K562 (cell line): ENCODE data around the gene GEMIN7. TPM values are rescaled to one million over a fixed set of nuclear protein-coding genes. Genes with fewer than 3 reads are reported as not detected.

Source experiments
- ATAC-seq: fragments of 200-7000 bp; cut with Tn5 transposase; 3 replicates; pipeline ENCODE4 v1.9.1; 2020; ENCODE audit warnings: moderate library complexity
- BruUV-seq: library from RNA; stranded (reverse); fragments of 400-500 nt; replicated peaks from 2 replicates; lab custom pipeline; 2021; lab: Mats Ljungman, UMichigan
- CTCF ChIA-PET: fragments of 300-600 bp; formaldehyde crosslinking; extraction: SDS; loops from one replicate; lab custom pipeline; 2021; ENCODE audit warnings: low intra/inter-chr PET ratio; lab: Yijun Ruan, JAX
- POLR2A ChIA-PET: fragments of 300-600, 350-650 bp; sonication (Branson Sonifier 250); formaldehyde crosslinking; extraction: SDS; loops from one replicate; lab custom pipeline; 2021; ENCODE audit warnings: antibody characterized with exemption, inconsistent platforms; lab: Yijun Ruan, JAX
- DNase-seq, 4 experiments: peaks; one replicate each; pipeline versions ENCODE4 v3.0.0 to v3.0.0-alpha.2; 2011 to 2018; ENCODE audit warnings: low spot score in 3 of 4, mixed read lengths in 3 of 4; ENCODE audit errors: extremely low read depth in 1 of 4
- FAIRE-seq: peaks from 2 replicates; lab custom pipeline; 2011; peaks lifted over from hg19 to GRCh38; lab: Jason Lieb, UNC
- H2AFZ ChIP-seq: 2 replicates; pipeline ENCODE4 v1.6.0; 2011; ENCODE audit warnings: low read depth, low read length, control low read depth, inconsistent platforms
- H3K27ac ChIP-seq: fragments of 200-600 bp; 3 replicates; pipeline ENCODE4 v1.8.0; 2011; ENCODE audit warnings: low read depth, mild to moderate bottlenecking, control low read depth, inconsistent platforms, low read length, moderate library complexity, mixed read lengths; ENCODE audit errors: extremely low read depth
- H3K27me3 ChIP-seq, 2 experiments: fragments of 300-600 bp in 1 of 2; 2 replicates in 1 of 2; 3 replicates in 1 of 2; pipeline versions ENCODE4 v1.6.0 to v1.8.0; 2011; ENCODE audit warnings: inconsistent platforms in 2 of 2, low read length in 2 of 2, mild to moderate bottlenecking in 1 of 2, mixed read lengths in 1 of 2, moderate library complexity in 1 of 2; ENCODE audit not compliant: control insufficient read depth in 2 of 2, insufficient read depth in 2 of 2
- H3K36me3 ChIP-seq: fragments of 300-600 bp; 3 replicates; pipeline ENCODE4 v1.8.0; 2011; ENCODE audit warnings: mild to moderate bottlenecking, low read length, inconsistent platforms; ENCODE audit not compliant: control insufficient read depth, insufficient read depth
- H3K4me1 ChIP-seq, 2 experiments: fragments of 200-600 bp in 1 of 2; replicated peaks in 1 of 2; 2 replicates in 1 of 2; 3 replicates in 1 of 2; pipeline versions ENCODE4 v1.5.1 to v1.8.0; 2011; ENCODE audit warnings: inconsistent platforms in 2 of 2, low read length in 2 of 2, mild to moderate bottlenecking in 1 of 2, mixed read lengths in 1 of 2, moderate library complexity in 1 of 2; ENCODE audit not compliant: control insufficient read depth in 2 of 2, insufficient read depth in 2 of 2
- H3K4me2 ChIP-seq: 2 replicates; pipeline ENCODE4 v1.6.1; 2011; ENCODE audit warnings: low read length, control low read depth, inconsistent platforms, mixed read lengths; ENCODE audit not compliant: insufficient read depth
- H3K4me3 ChIP-seq: fragments of 200-600 bp; sonication (generic), shearing (Covaris generic); 2 replicates; pipeline ENCODE4 v1.5.1; 2016; ENCODE audit warnings: control low read depth, inconsistent platforms
- H3K79me2 ChIP-seq: fragments of 200-600 bp; 3 replicates; pipeline ENCODE4 v1.8.0; 2011; ENCODE audit warnings: low read length, inconsistent platforms; ENCODE audit not compliant: control insufficient read depth, insufficient read depth
- H3K9ac ChIP-seq, 2 experiments: 2 replicates each; pipeline versions ENCODE4 v1.6.0 to v1.6.1; 2011; ENCODE audit warnings: low read depth in 2 of 2, low read length in 2 of 2, control low read depth in 1 of 2, inconsistent platforms in 1 of 2, mild to moderate bottlenecking in 1 of 2, mixed read lengths in 1 of 2; ENCODE audit not compliant: insufficient read depth in 1 of 2
- H3K9me1 ChIP-seq: one replicate; pipeline ENCODE4 v1.6.0; 2011; ENCODE audit warnings: inconsistent platforms, mild to moderate bottlenecking, low read length, moderate library complexity; ENCODE audit not compliant: control insufficient read depth, insufficient read depth
- H3K9me3 ChIP-seq: replicated peaks from 2 replicates; pipeline ENCODE4 v1.5.1; 2011; ENCODE audit warnings: low read depth, low read length, inconsistent platforms; ENCODE audit not compliant: control insufficient read depth, insufficient read depth
- H4K20me1 ChIP-seq: replicated peaks from 2 replicates; pipeline ENCODE4 v1.6.1; 2011; ENCODE audit warnings: low read length, inconsistent platforms, mixed read lengths; ENCODE audit not compliant: control insufficient read depth, insufficient read depth
- BDP1 ChIP-seq: IDR thresholded peaks from 3 replicates; pipeline ENCODE4 v1.6.1; 2011; ENCODE audit not compliant: insufficient read length, insufficient read depth
- CTCFL ChIP-seq: IDR thresholded peaks from 2 replicates; pipeline ENCODE4 v1.6.1; 2011; ENCODE audit warnings: borderline replicate concordance, low read depth, mild to moderate bottlenecking, moderate library complexity, low read length; ENCODE audit not compliant: insufficient read depth, poor library complexity, severe bottlenecking
- ETV5 ChIP-seq: sonication (generic); formaldehyde crosslinking; IDR thresholded peaks from 2 replicates; pipeline ENCODE4 v1.4.0; 2020; ENCODE audit warnings: low read depth, mild to moderate bottlenecking, missing genetic modification reagents
- ETV6 ChIP-seq, 3 experiments: fragments of 150-350 bp in 1 of 3; sonication (generic) in 1 of 3; formaldehyde crosslinking in 1 of 3; IDR thresholded peaks; 2 replicates each; pipeline versions ENCODE4 v1.6.1 to v1.8.0; 2014 to 2022; ENCODE audit warnings: borderline replicate concordance in 2 of 3, low read depth in 2 of 3, antibody characterized with exemption in 1 of 3, low read length in 1 of 3, mild to moderate bottlenecking in 1 of 3, missing genetic modification reagents in 1 of 3
- EZH2 ChIP-seq: IDR thresholded peaks from 2 replicates; pipeline ENCODE4 v1.6.1; 2012; ENCODE audit warnings: low read depth, mild to moderate bottlenecking, inconsistent platforms, low read length, borderline replicate concordance
- FOXK2 ChIP-seq, 2 experiments: fragments of 450-650 bp; IDR thresholded peaks in 1 of 2; conservative IDR thresholded peaks in 1 of 2; 2 replicates each; pipeline ENCODE4 v1.6.1; 2016; ENCODE audit warnings: low read depth in 2 of 2, mild to moderate bottlenecking in 1 of 2
- HOXB6 ChIP-seq: fragments of 250-450 bp; sonication (Bioruptor Pico); IDR thresholded peaks from 2 replicates; pipeline ENCODE4 v1.5.1; 2022; ENCODE audit warnings: mild to moderate bottlenecking, borderline replicate concordance
- MAFF ChIP-seq: IDR thresholded peaks from 2 replicates; pipeline ENCODE4 v1.6.1; 2012; ENCODE audit warnings: low read length, improper control_type of control experiment
- POLR2G ChIP-seq: fragments of 200-400 bp; formaldehyde crosslinking; IDR thresholded peaks from 2 replicates; pipeline ENCODE4 v1.6.1; 2017; ENCODE audit warnings: low read depth, mild to moderate bottlenecking, antibody characterized with exemption, low read length, moderate library complexity
- SIRT6 ChIP-seq: IDR thresholded peaks from one replicate; pipeline ENCODE4 v1.6.1; 2012; ENCODE audit warnings: low read depth, mild to moderate bottlenecking, control low read depth, inconsistent platforms, low read length, moderate library complexity
- TCFL5 ChIP-seq: fragments of 250-450 bp; sonication (Bioruptor Pico); conservative IDR thresholded peaks from 2 replicates; pipeline ENCODE4 v1.6.1; 2021; ENCODE audit warnings: mild to moderate bottlenecking, moderate library complexity, matching md5 sums
- ZNF830 ChIP-seq: fragments of 250-450 bp; sonication (Bioruptor Pico); IDR thresholded peaks from 2 replicates; pipeline ENCODE4 v1.5.0; 2021; ENCODE audit warnings: mild to moderate bottlenecking
- WGBS: fragments of 100-300 bp; shearing (Covaris generic); methylation state at CpG from one replicate; pipeline ENCODE4 v1.1.6; 2016; ENCODE audit warnings: low coverage, mixed read lengths; ENCODE audit not compliant: insufficient coverage; ENCODE audit errors: missing lambda C conversion rate; 5-methylcytosine and 5-hydroxymethylcytosine counted together
- in situ Hi-C: fragments of 300-500 bp; cut with MboI; formaldehyde crosslinking; loops from 4 replicates; pipeline ENCODE4 v1.15.0; 2018; ENCODE audit warnings: inconsistent platforms, mixed read lengths
- intact Hi-C: fragments of 100-400 bp; cut with micrococcal nuclease; formaldehyde crosslinking; loops from 2 replicates; pipeline ENCODE4 v1.14.2; 2022
- polyA plus RNA-seq, 8 experiments: library from polyadenylated mRNA; depleted of rRNA in 4 of 8; stranded (reverse) in 5 of 8; unstranded in 3 of 8; fragments of >200 nt; fragmentation: Nextera tagmentation in 2 of 8; fragmentation: Illumina TruSeq in 1 of 8; extraction: Ambion mirVana in 2 of 8; extraction: Trizol in 1 of 8; gene quantifications; 2 replicates each; pipeline versions ENCODE4 v1.2.1 to v1.2.3, GENCODE V29; 2011 to 2014; ENCODE audit warnings: inconsistent platforms in 1 of 8, missing spikeins in 1 of 8
- total RNA-seq, 7 experiments: library from RNA; depleted of rRNA in 6 of 7; stranded (reverse); fragments of >200 nt in 6 of 7; fragmentation: Illumina TruSeq in 2 of 7; extraction: Trizol in 2 of 7; gene quantifications; 2 replicates each; pipeline versions ENCODE4 v1.2.1 to v1.2.3, GENCODE V29; 2011 to 2021; ENCODE audit warnings: low replicate concordance in 1 of 7

GEMIN7 gene
- total and polyA plus RNA-seq, 9 of the 15 experiments (the other 6 are each of a cell fraction or from before 2014, with no cell fraction given), result 23.1 to 124 (median 54.9) TPM

- TF ChIP-seq ETV6 (IDR thresholded peaks at IDR 0.05; ENCODE audit: borderline replicate concordance in 1 of 2, low read depth in 2 of 2, low read length in 1 of 2) (no peak), ETV6 (CRISPR knock-in tag; IDR thresholded peaks at IDR 0.05; ENCODE audit: borderline replicate concordance) (no peak), HOXB6 (no peak), EZH2 (no peak), ETV5 (CRISPR knock-in tag) (no peak), MAFF (no peak)
Observed at GRCh38 chr19:45069056-45069455, 10.0 kb upstream of the GEMIN7 start (continued).

DNA sequence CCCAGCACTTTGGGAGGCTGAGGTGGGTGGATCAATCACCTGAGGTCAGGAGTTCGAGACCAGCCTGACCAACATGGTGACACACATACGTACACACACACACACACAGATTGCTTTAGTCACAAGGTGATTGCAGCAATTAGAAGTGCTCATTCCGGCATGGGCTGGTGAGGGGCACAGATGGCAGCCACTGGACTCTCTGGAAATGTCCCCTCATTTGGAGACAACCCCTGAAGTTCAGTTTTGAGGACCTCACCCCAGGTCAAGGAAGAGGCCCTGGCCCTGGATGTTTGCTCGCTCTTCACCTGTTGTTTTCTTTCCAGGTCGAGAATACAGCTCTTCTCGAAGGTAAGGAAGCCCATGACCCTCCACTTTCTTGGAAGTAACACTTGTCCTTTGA is 8.8 kb upstream of the GEMIN7 start:
- POLR2A ChIA-PET, result interaction anchor here (1.8 kb wide), 1 partner anchor 29 kb away, joined by 5 read pairs; no protein-coding TSS in a partner anchor
- no peak for FAIRE-seq
- no peak for DNase-seq
- CTCF ChIA-PET, result no interaction called here
- no peak for ATAC-seq
- in situ Hi-C loops (no loop called here), intact Hi-C loops (no loop called here)
- Histone ChIP-seq H3K9ac (no peak overlapping the region), H3K79me2 (peaks cover 15% of the 10 kb centered on the region), H3K4me1 (peaks cover 2 to 37% of the 10 kb centered on the region in 2 experiments; a peak in 2 of 5 replicates), H2AFZ (no peak overlapping the region), H3K36me3 (peaks cover 71% of the 10 kb centered on the region; the same call in 2 of the 3 replicates), H3K27me3 (no peaks in the 10 kb centered on the region), H3K4me2 (no peak overlapping the region), H3K27ac (no peak overlapping the region), H3K9me3 (no peaks in the 10 kb centered on the region), H3K4me3 (no peak overlapping the region), H4K20me1 (peaks cover 7% of the 10 kb centered on the region; the same call in 1 of the 2 replicates), H3K9me1 (no peaks in the 10 kb centered on the region)
- no peak for TF ChIP-seq SIRT6
- TF ChIP-seq POLR2G, result 0 out of 2 replicates have a peak, but pooled peaks have one; percentile 32
- no peak for TF ChIP-seq FOXK2 (conservative IDR thresholded peaks at IDR 0.05 in 1 of 2, IDR thresholded peaks at IDR 0.05 in 1 of 2; ENCODE audit: low read depth in 2 of 2)
- no peak for TF ChIP-seq BDP1
- TF ChIP-seq TCFL5 (CRISPR knock-in tag), result no peak
- no peak for TF ChIP-seq CTCFL
- no peak for TF ChIP-seq ZNF830 (CRISPR knock-in tag)
- 92% methylated on average over 5 of the region's 6 CpGs for WGBS
- no TSS peak for BruUV-seq
